Mucosa of descending colon (tissue), 3 donors: ENCODE data around the gene GNAO1. TPM values are rescaled to one million over a fixed set of nuclear protein-coding genes. Genes with fewer than 3 reads are reported as not detected.
"Not testable (repeated sequence)": the region's sequence is repeated elsewhere in the genome, so short reads cannot be mapped to it uniquely, and the experiment has no call there.

Experiments
- ATAC-seq: fragments of 200-7000 bp; cut with Tn5 transposase; one replicate; pipeline ENCODE4 v1.9.1; 2020; ENCODE audit warnings: mild to moderate bottlenecking, moderate library complexity
- DNase-seq, 3 donors: peaks; one replicate each; pipeline ENCODE4 v3.0.0-alpha.2; 2020
- H3K36me3 ChIP-seq: fragments of 200-600 bp; one replicate; pipeline ENCODE4 v1.8.0; 2021; ENCODE audit warnings: low read depth, mild to moderate bottlenecking
- H3K4me1 ChIP-seq: fragments of 200-600 bp; one replicate; pipeline ENCODE4 v1.8.0; 2021; ENCODE audit warnings: low read depth, mild to moderate bottlenecking
- H3K4me3 ChIP-seq: fragments of 200-600 bp; one replicate; pipeline ENCODE4 v1.8.0; 2021; ENCODE audit warnings: mild to moderate bottlenecking
- H3K9me3 ChIP-seq: fragments of 200-600 bp; one replicate; pipeline ENCODE4 v1.8.0; 2021; ENCODE audit warnings: mild to moderate bottlenecking
- intact Hi-C, 2 donors: fragments of 100-400 bp; cut with DNase I in 1 of 2; cut with micrococcal nuclease in 1 of 2; formaldehyde crosslinking; loops; one replicate each; pipeline versions ENCODE4 v1.11.0 to v1.11.1; 2022; cut with DNase I, micrococcal nuclease
- total RNA-seq, 3 donors: library from RNA; stranded (reverse); fragmentation: NEBNext Ultra II Directional in 2 of 3; extraction: Animal tissue kit (Norgen Biotek cat#: 25700) in 2 of 3; gene quantifications; one replicate each; pipeline versions ENCODE4 v1.2.1 to v1.2.4, GENCODE V29; 2021 to 2023
- TF ChIP-seq, protein P1 (sequence below): fragments of 200-600 bp; IDR thresholded peaks from one replicate; pipeline ENCODE4 v1.8.0; 2022; ENCODE audit warnings: antibody characterized with exemption, mild to moderate bottlenecking
- donor health status: DM: no; HTN: no; CAD: no; lungs with moderate emphysema.
- donor health status: DM: no; HTN: no; CAD: no.
- donor health status: DM: no; HTN: yes; CAD: no.

Gene GNAO1
- total RNA-seq, 3 donors from 2014 or later = 8.3 to 113 (median 9.8) TPM

DNA sequence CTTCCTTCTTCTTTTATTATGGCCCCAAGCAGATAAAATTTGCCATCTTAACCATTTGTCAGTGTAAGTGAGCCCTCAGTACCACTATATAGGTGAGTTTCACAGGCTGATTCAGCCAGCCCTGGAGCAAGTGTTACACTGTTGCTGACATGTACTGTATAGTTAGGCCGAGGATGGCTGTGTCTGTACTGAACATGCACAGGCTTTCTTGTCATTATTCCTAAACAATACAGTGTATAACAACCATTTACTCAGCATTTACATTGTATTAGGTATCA is 180.3 kb downstream of the GNAO1 start:
- DNase-seq (no peak), ATAC-seq (no peak)
- TF ChIP-seq, protein P1, sequence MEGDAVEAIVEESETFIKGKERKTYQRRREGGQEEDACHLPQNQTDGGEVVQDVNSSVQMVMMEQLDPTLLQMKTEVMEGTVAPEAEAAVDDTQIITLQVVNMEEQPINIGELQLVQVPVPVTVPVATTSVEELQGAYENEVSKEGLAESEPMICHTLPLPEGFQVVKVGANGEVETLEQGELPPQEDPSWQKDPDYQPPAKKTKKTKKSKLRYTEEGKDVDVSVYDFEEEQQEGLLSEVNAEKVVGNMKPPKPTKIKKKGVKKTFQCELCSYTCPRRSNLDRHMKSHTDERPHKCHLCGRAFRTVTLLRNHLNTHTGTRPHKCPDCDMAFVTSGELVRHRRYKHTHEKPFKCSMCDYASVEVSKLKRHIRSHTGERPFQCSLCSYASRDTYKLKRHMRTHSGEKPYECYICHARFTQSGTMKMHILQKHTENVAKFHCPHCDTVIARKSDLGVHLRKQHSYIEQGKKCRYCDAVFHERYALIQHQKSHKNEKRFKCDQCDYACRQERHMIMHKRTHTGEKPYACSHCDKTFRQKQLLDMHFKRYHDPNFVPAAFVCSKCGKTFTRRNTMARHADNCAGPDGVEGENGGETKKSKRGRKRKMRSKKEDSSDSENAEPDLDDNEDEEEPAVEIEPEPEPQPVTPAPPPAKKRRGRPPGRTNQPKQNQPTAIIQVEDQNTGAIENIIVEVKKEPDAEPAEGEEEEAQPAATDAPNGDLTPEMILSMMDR = no peak
- Histone ChIP-seq H3K9me3 (no peaks in the 10 kb centered on the region), H3K4me1 (no peaks in the 10 kb centered on the region), H3K36me3 (no peaks in the 10 kb centered on the region), H3K4me3 (no peak overlapping the region)
- intact Hi-C loops = no loop called here

DNA sequence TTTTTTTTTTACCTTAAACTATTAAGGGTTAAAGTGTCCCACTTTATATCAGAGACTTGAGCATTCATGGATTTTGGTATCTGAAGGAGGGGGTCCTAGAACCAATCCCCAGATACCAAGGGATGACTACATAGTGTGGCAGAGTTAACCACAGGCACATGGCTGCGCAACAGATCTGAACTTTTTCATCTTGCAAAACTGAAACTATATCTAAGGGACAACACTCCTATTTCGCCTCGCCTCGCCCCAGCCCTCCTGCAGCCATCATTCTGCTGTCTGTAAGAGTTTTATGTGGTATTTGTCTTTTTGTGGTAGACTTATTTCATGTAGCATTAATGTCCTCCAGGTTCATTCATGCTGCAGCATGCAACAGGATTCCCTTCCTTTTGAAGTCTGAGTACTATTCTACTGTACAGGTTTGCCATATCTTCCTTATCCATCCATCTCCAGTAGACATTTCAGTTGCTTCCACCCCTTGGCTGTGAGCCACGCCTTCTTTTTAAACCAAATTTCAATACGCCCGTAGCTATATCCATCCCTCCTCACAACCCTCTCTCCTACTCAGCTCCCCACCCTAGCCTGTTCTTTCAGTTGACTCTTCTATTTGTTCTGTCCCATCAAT is 180.8 kb downstream of the GNAO1 start:
- DNase-seq (no peak), ATAC-seq (no peak)
- Histone ChIP-seq H3K9me3 (no peaks in the 10 kb centered on the region), H3K36me3 (no peaks in the 10 kb centered on the region), H3K4me3 (no peak overlapping the region), H3K4me1 (no peaks in the 10 kb centered on the region)
- TF ChIP-seq, protein P1 = no peak
- intact Hi-C loops = no loop called here

DNA sequence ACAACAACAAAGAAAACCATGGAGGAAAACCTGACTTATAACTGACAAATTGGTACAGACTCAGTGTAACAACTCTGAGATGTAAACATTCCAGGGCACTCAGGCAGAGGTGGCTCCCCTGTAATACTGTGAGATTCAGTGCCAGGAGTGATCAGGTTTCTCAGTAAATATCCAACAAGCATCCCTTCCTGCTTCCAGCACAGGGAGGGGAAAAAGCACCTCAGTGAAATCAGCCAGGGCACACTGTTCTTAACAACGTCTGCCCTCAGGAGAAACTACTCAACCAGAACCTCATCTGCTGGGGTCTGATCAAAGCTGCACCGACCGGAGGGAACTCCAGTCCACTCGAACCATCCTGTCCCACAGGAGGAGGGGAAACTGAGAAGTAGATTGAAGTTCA is 181.7 kb downstream of the GNAO1 start:
- intact Hi-C loops = no loop called here
- ATAC-seq = no peak
- no peak for DNase-seq
- no peaks in the 10 kb centered on the region for H3K4me1 ChIP-seq
- H3K4me3 ChIP-seq = no peak overlapping the region
- TF ChIP-seq, protein P1 = no peak
- H3K9me3 ChIP-seq = no peaks in the 10 kb centered on the region
- no peaks in the 10 kb centered on the region for H3K36me3 ChIP-seq

DNA sequence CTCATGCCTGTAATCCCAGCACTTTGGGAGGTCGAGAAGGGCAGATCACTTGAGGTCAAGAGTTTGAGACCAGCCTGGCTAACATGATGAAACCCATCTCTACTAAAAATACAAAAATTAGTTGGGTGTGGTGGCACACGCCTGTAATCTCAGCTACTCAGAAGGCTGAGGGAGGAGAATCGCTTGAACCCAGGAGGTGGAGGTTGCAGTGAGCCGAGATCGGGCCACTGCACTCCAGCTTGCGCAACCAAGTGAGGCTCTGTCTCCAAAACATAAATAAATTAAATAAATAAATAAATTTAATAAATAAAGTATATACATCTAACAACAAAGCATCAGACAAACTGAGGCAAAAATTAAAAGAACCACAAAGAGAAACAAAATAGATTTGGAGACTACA is 184.5 kb downstream of the GNAO1 start:
- DNase-seq, H3K4me1 ChIP-seq, H3K36me3 ChIP-seq, intact Hi-C loops, ATAC-seq, H3K9me3 ChIP-seq, H3K4me3 ChIP-seq: not testable (repeated sequence)

DNA sequence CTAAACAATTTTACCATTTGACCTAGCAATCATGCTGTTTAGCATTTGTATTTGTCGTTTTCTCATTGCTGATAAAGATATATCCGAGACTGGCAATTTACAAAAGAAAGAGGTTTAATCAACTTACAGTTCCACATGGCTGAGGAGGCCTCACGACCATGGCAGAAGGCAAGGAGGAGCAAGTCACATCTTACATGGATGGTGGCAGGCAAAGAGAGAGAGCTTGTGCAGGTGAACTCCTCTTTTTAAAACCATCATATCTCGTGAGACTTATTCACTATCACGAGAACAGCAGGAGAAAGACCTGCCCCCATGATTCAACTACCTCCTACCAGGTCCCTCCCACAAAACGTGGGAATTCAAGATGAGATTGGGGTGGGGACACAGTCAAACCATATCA is 187.8 kb downstream of the GNAO1 start:
- H3K9me3 ChIP-seq = peaks cover 15% of the 10 kb centered on the region
- ATAC-seq, DNase-seq, H3K4me3 ChIP-seq, H3K36me3 ChIP-seq, intact Hi-C loops, H3K4me1 ChIP-seq: not testable (repeated sequence)

DNA sequence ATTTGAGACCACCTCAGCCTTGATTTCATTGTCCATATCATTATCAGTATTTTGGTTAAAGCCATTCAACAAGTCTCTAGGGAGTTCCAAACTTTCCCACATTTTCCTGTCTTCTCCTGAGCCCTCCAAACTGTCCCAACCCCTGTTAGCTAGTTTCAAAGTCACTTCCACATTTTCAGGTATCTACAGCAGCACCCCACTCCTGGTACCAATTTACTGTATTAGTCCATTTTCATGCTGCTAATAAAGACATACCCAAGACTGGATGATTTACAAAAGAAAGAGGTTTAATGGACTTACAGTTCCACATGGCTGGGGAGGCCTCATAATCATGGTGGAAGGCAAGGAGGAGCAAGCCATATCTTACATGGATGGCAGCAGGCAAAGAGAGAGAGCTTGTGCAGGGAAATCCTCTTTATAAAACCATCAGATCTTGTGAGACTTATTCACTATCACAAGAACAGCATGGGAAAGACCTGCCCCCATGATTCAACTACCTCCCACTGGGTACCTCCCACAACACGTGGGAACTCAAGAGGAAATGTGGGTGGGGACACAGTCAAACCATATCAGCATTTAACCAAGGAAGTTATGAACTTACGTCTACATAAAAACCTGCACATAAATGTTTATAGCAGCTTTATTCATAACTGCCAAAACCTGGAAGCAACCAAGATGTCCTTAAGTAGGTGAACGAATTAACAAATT is 189.6 kb downstream of the GNAO1 start:
- H3K4me1 ChIP-seq, H3K4me3 ChIP-seq, H3K36me3 ChIP-seq, ATAC-seq, intact Hi-C loops, DNase-seq: not testable (repeated sequence)
- H3K9me3 ChIP-seq = peaks cover 15% of the 10 kb centered on the region

DNA sequence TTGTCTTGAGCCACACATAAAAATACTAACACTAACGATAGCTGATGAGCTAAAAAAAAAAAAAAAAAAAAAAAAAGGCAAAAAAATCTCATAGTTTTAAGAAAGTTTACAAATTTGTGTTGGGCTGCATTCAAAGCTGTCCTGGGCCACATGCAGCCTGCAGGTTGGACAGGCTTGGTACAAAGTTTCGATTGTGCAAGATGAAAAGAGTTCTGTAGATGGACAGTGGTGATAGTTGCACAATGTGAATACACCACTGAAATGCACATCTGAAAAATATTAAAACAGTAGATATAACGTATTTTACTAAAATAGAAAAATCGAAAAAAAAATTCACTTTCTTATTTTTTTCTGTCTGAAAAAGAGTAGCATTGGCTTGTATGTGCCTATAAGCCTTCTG is 191.2 kb downstream of the GNAO1 start:
- Histone ChIP-seq H3K4me3 (no peak overlapping the region), H3K9me3 (peaks cover 15% of the 10 kb centered on the region), H3K36me3 (no peaks in the 10 kb centered on the region), H3K4me1 (no peaks in the 10 kb centered on the region)
- no peak for ATAC-seq
- no peak for DNase-seq
- TF ChIP-seq, protein P1 = no peak
- intact Hi-C loops = no loop called here
